Small intestine (tissue), 7 donors: ENCODE data around the gene PXMP4. TPM values are rescaled to one million over a fixed set of nuclear protein-coding genes. Genes with fewer than 3 reads are reported as not detected.

Source experiments
- DNase-seq, 2 donors: peaks; one replicate each; pipeline versions ENCODE4 v3.0.0 to v3.0.0-alpha.2; 2013
- FAIRE-seq: peaks from 2 replicates; lab custom pipeline; 2012; peaks lifted over from hg19 to GRCh38; lab: Jason Lieb, UNC
- H3K27ac ChIP-seq, 3 donors: one replicate each; pipeline ENCODE4 v1.5.1; 2013; ENCODE audit warnings: low read length in 2 of 3, mild to moderate bottlenecking in 2 of 3, control low read depth in 1 of 3, inconsistent platforms in 1 of 3, low read depth in 1 of 3, moderate library complexity in 1 of 3
- H3K27me3 ChIP-seq, 3 donors: one replicate each; pipeline ENCODE4 v1.6.1; 2013; ENCODE audit warnings: low read length in 3 of 3, inconsistent platforms in 1 of 3; ENCODE audit not compliant: control insufficient read depth in 3 of 3, insufficient read depth in 3 of 3
- H3K36me3 ChIP-seq, 3 donors: one replicate each; pipeline ENCODE4 v1.6.1; 2013; ENCODE audit warnings: low read length in 3 of 3, inconsistent platforms in 1 of 3, low read depth in 1 of 3, mild to moderate bottlenecking in 1 of 3, moderate library complexity in 1 of 3; ENCODE audit not compliant: control insufficient read depth in 3 of 3, insufficient read depth in 2 of 3
- H3K4me1 ChIP-seq, 3 donors: one replicate each; pipeline ENCODE4 v1.6.1; 2013; ENCODE audit warnings: low read length in 2 of 3, inconsistent platforms in 1 of 3, low read depth in 1 of 3, mild to moderate bottlenecking in 1 of 3, moderate library complexity in 1 of 3; ENCODE audit not compliant: control insufficient read depth in 3 of 3, insufficient read depth in 2 of 3
- H3K4me3 ChIP-seq, 3 donors: one replicate each; pipeline ENCODE4 v1.5.1; 2013; ENCODE audit warnings: low read length in 3 of 3, control low read depth in 1 of 3, inconsistent platforms in 1 of 3, low read depth in 1 of 3, mild to moderate bottlenecking in 1 of 3, moderate library complexity in 1 of 3
- H3K9me3 ChIP-seq, 2 donors: one replicate each; pipeline ENCODE4 v1.6.1; 2013; ENCODE audit warnings: low read depth in 1 of 2, low read length in 1 of 2; ENCODE audit not compliant: control insufficient read depth in 2 of 2, insufficient read depth in 1 of 2
- WGBS, 3 donors: extraction: QIAGEN DNeasy Blood & Tissue Kit; methylation state at CpG; one replicate each; pipeline ENCODE4 v1.1.7; 2013; 5-methylcytosine and 5-hydroxymethylcytosine counted together
- polyA plus RNA-seq, 4 donors: library from polyadenylated mRNA; stranded (reverse) in 3 of 4; unstranded in 1 of 4; fragments of 200-250 nt in 3 of 4; fragments of 120-200 nt in 1 of 4; gene quantifications; one replicate each; pipeline versions ENCODE4 v1.2.1 to v1.2.3, GENCODE V29; 2013
- donor health status: healthy with polysubstance abuse.
- donor health status: control.
- donor health status: control.
- donor health status: Bipolar disorder and iron deficiency.
- donor health status: healthy.

The PXMP4 gene
- polyA plus RNA-seq, 4 donors, result 5.4 to 8.7 (median 7.8) TPM

DNA sequence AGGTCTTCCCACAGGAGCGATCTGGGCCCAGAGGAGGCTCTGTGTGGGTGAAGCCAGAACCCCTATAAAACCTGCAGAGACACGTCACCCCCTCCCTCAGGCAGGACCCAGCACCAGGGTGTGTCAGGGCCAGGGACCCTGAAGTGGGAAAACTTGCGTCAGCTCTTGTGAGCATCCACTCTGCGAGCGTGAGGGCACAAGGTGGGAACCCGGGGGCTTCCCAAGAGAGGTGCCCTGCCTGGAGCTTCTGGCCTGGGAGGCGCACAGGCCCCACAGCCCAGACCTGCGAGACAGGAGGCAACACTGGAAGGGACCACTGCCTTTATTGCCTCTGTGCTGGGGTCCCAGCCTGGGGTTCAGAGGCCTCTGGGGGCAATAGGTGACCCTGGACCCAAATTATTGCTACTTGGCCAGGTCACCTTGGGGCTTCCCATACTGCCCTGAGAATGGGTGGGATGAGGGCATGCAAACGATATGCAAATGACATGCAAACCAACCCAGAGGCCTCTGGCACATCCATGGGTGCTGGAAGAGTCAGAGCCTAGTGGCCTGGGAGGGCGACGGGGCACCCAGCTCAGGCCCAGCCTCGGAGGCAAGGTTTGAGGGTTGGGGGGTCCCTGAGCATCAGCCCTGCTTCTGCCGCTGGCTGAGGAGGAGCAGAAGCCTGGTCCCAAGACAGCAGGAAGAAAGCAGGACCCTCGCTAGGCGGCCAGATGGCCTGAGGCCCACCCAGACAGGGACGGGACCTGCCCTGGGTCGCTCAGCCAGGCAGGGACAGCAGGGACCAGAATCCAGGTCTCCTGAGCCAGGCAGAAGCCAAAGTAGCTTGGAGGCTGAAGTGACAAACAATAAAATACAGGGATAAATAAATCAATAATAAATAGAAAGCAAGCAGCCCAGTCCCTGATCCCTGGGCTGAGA lies 63.1 kb downstream of the PXMP4 start:
- DNase-seq (no peak), FAIRE-seq (no peak)
- Histone ChIP-seq H3K27me3 (no peaks in the 10 kb centered on the region), H3K4me3 (no peak overlapping the region), H3K27ac (no peak overlapping the region), H3K4me1 (peaks cover 0 to 25% (median 0%) of the 10 kb centered on the region in 3 donors), H3K9me3 (no peaks in the 10 kb centered on the region), H3K36me3 (peaks cover 0 to 57% (median 2%) of the 10 kb centered on the region in 3 donors)
- WGBS, 3 donors, result 91 to 97% (median 95%) methylated on average over 17 of the region's 17 CpGs

DNA sequence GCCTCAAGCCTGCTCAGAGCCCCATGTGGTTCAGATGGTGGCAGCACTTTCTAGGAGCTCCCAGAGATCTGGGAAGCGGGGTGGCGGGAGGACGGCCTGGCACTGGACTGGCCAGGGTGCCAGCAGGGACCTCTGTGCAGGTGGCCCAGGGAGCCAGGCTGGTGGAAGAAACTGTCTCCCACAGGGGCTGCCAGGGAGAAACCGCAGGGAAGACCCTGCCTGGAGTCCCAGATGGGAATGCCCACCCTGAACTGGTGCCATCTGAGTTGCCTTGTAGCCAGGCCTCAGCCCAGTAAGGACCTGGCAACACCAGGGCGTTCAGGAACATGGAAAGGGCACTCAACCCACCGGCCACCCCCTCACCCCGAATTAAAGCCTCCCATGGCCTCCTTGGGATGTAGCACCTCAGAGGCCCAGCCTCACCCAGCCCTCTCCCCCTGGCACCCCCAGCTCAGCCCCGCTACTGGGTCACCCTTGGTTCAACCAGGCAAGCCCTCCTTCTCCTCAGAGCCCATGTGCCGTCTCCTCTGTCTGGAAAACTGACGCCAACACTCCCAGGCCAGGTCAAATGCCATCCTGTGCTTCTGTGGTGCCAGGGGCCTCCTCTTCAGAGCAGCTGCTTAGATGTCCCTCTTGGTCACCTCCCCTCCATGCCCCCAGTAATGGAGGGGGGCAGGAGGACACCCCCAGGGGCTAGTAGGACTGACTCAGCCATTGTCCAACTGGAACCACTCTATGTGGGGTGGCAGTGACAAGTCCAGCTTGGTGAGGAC lies 63.9 kb downstream of the PXMP4 start:
- H3K4me3 ChIP-seq, result no peak overlapping the region
- H3K27ac ChIP-seq, result no peak overlapping the region
- H3K9me3 ChIP-seq, result no peaks in the 10 kb centered on the region
- WGBS, 3 donors, result 93 to 98% (median 97%) methylated on average over 10 of the region's 10 CpGs
- no peaks in the 10 kb centered on the region for H3K27me3 ChIP-seq
- peaks cover 0 to 56% (median 2%) of the 10 kb centered on the region in 3 donors for H3K36me3 ChIP-seq
- DNase-seq, result no peak
- FAIRE-seq, result no peak
- peaks cover 0 to 28% (median 0%) of the 10 kb centered on the region in 3 donors for H3K4me1 ChIP-seq

- Histone ChIP-seq H3K4me1 (peaks cover 0 to 33% (median 0%) of the 10 kb centered on the region in 3 donors), H3K27ac (peak overlapping the region in 2 of 3 donors; percentile 86 to 89), H3K4me3 (no peak overlapping the region), H3K36me3 (peaks cover 0 to 46% (median 2%) of the 10 kb centered on the region in 3 donors), H3K27me3 (no peaks in the 10 kb centered on the region), H3K9me3 (no peaks in the 10 kb centered on the region)
- FAIRE-seq (no peak), DNase-seq (no peak)
- 24 to 53% (median 30%) methylated on average over 4 of the region's 4 CpGs for WGBS, 3 donors
Measured at GRCh38 chr20:33655164-33655563, 64.9 kb downstream of the PXMP4 start.

GRCh38 chr20:33654680-33655161 lies 65.4 kb downstream of the PXMP4 start:
- peak overlapping the region; percentile 43 to 89 (median 86) for H3K27ac ChIP-seq
- peaks cover 0 to 44% (median under 1%) of the 10 kb centered on the region in 3 donors for H3K36me3 ChIP-seq
- no peak overlapping the region for H3K4me3 ChIP-seq
- H3K27me3 ChIP-seq, result no peaks in the 10 kb centered on the region
- FAIRE-seq, result no peak
- no peaks in the 10 kb centered on the region for H3K9me3 ChIP-seq
- WGBS, 3 donors, result 30 to 60% (median 48%) methylated on average over 14 of the region's 14 CpGs
- H3K4me1 ChIP-seq, result peaks cover 0 to 33% (median 0%) of the 10 kb centered on the region in 3 donors
- DNase-seq, result peak; percentile 20 to 49

GRCh38 chr20:33653900-33654596 lies 66.1 kb downstream of the PXMP4 start:
- no peaks in the 10 kb centered on the region for H3K27me3 ChIP-seq
- FAIRE-seq (no peak), DNase-seq (peak; percentile 96 to 99)
- no peaks in the 10 kb centered on the region for H3K9me3 ChIP-seq
- peak overlapping the region; percentile 43 to 89 (median 86) for H3K27ac ChIP-seq
- peaks cover 0 to 41% (median 0%) of the 10 kb centered on the region in 3 donors for H3K36me3 ChIP-seq
- WGBS, 3 donors, result 22 to 65% (median 40%) methylated on average over 11 of the region's 11 CpGs
- no peak overlapping the region for H3K4me3 ChIP-seq
- peaks cover 0 to 37% (median 0%) of the 10 kb centered on the region in 3 donors for H3K4me1 ChIP-seq

GRCh38 chr20:33653218-33653899 lies 66.8 kb downstream of the PXMP4 start:
- Histone ChIP-seq H3K9me3 (no peaks in the 10 kb centered on the region), H3K4me3 (no peak overlapping the region), H3K36me3 (peaks cover 0 to 38% (median 0%) of the 10 kb centered on the region in 3 donors), H3K27me3 (no peaks in the 10 kb centered on the region), H3K4me1 (peaks cover 0 to 39% (median 0%) of the 10 kb centered on the region in 3 donors), H3K27ac (peak overlapping the region in 2 of 3 donors; percentile 53 to 89)
- WGBS, 3 donors, result 19 to 37% (median 36%) methylated on average over 16 of the region's 16 CpGs
- peak; percentile 73 to 89 for DNase-seq
- FAIRE-seq, result no peak
